GM12874 (cell line): ENCODE measurements around the gene WDSUB1.

Source experiments
- CTCF ChIP-seq: IDR thresholded peaks from 2 replicates; pipeline ENCODE4 v1.5.1; 2011; ENCODE audit warnings: low read depth, mild to moderate bottlenecking, control low read depth, low read length, moderate library complexity; ENCODE audit not compliant: insufficient read depth

WDSUB1 gene

GRCh38 chr2:159229476-159230144, 56.9 kb downstream of the WDSUB1 start:
- TF ChIP-seq CTCF, result no peak

GRCh38 chr2:159228081-159228581, 58.4 kb downstream of the WDSUB1 start:
- no peak for TF ChIP-seq CTCF

DNA sequence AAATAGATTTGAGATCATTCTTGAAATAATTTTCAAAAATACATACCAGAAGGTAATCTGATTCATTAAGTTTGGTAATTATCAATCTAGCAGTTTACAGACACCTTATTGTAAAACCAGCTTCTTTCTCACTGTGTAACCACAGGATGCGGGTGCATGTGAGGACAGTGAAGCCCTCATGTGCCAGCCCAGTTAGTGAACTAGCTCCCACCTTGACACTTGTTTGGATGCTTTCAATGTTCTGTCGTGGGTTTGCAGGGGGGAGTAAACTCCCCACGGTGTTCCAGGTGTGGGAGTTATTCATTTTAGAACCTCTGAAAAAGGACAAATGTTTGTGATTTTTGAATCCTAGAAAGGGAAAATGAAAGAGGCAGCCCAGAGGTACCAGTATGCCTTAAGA, 59.0 kb downstream of the WDSUB1 start:
- TF ChIP-seq CTCF, result no peak

GRCh38 chr2:159226608-159227385, 59.7 kb downstream of the WDSUB1 start:
- TF ChIP-seq CTCF, result no peak

DNA sequence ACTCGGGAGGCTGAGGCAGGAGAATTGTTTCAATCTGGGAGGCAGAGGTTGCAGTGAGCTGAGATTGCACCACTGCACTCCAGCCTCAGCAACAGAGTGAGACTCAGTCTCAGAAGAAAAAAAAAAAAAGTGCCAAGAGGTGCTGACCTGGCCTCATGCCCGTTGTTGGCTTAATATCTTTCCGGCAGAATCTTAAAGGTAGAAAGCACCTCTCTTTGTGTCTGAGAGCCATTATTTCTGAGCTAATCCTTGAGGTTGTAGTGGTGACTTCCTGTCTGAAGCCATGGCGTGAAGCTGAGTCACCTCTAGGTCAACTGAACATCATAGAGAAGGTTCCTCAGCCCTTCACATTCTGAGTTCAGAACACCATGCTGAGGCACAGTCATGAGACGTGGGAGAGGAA, 60.4 kb downstream of the WDSUB1 start:
- TF ChIP-seq CTCF, result no peak

GRCh38 chr2:159225025-159226016, 61.2 kb downstream of the WDSUB1 start:
- no peak for TF ChIP-seq CTCF
